ENCODE results near the gene JARID2.

JARID2 gene

GRCh38 chr6:15245361-15246216 is at the start of gene JARID2:
Gene JARID2, plus strand, starts transcription at chr6:15246069. Its CDS starts 471 bp downstream, at chr6:15246540.
- H3K4me3 ChIP-seq (ENCODE audit: low read depth in 1 of 2, low read length in 2 of 2) = peak within 1 kb of the TSS; percentile 94 to 95
- peaks cover 9% of the 10 kb centered on the region in 2 donors for H3K4me1 ChIP-seq (ENCODE audit: control insufficient read depth in 1 of 2, insufficient read depth in 2 of 2, low read length in 2 of 2)
- peak within 1 kb of the TSS; percentile 87 to 88 for H3K9ac ChIP-seq (ENCODE audit: low read depth in 1 of 2, low read length in 2 of 2)
- H3K36me3 ChIP-seq (ENCODE audit: control insufficient read depth in 1 of 2, insufficient read depth in 2 of 2, low read length in 2 of 2) = no peaks in the 10 kb centered on the region
- no peaks in the 10 kb centered on the region for H3K27me3 ChIP-seq (ENCODE audit: control insufficient read depth in 1 of 2, insufficient read depth in 2 of 2, low read length in 2 of 2)
- no peaks in the 10 kb centered on the region for H3K9me3 ChIP-seq (ENCODE audit: control insufficient read depth in 1 of 2, low read length in 2 of 2)
- H3K27ac ChIP-seq (ENCODE audit: low read depth, low read length) = peak within 1 kb of the TSS; percentile 95

GRCh38 chr6:15200087-15200486 is 45.8 kb upstream of the JARID2 start:
- H3K4me1 ChIP-seq (ENCODE audit: control insufficient read depth in 1 of 2, insufficient read depth in 2 of 2, low read length in 2 of 2) = no peaks in the 10 kb centered on the region
- H3K36me3 ChIP-seq (ENCODE audit: control insufficient read depth in 1 of 2, insufficient read depth in 2 of 2, low read length in 2 of 2) = no peaks in the 10 kb centered on the region
- no peak overlapping the region for H3K4me3 ChIP-seq (ENCODE audit: low read depth in 1 of 2, low read length in 2 of 2)
- H3K27ac ChIP-seq (ENCODE audit: low read depth, low read length) = no peak overlapping the region
- no peaks in the 10 kb centered on the region for H3K9me3 ChIP-seq (ENCODE audit: control insufficient read depth in 1 of 2, low read length in 2 of 2)
- no peak overlapping the region for H3K9ac ChIP-seq (ENCODE audit: low read depth in 1 of 2, low read length in 2 of 2)
- no peaks in the 10 kb centered on the region for H3K27me3 ChIP-seq (ENCODE audit: control insufficient read depth in 1 of 2, insufficient read depth in 2 of 2, low read length in 2 of 2)

GRCh38 chr6:15205321-15205720 is 40.5 kb upstream of the JARID2 start:
- no peak overlapping the region for H3K4me3 ChIP-seq (ENCODE audit: low read depth in 1 of 2, low read length in 2 of 2)
- no peaks in the 10 kb centered on the region for H3K36me3 ChIP-seq (ENCODE audit: control insufficient read depth in 1 of 2, insufficient read depth in 2 of 2, low read length in 2 of 2)
- H3K27me3 ChIP-seq (ENCODE audit: control insufficient read depth in 1 of 2, insufficient read depth in 2 of 2, low read length in 2 of 2) = no peaks in the 10 kb centered on the region
- H3K27ac ChIP-seq (ENCODE audit: low read depth, low read length) = no peak overlapping the region
- H3K9me3 ChIP-seq (ENCODE audit: control insufficient read depth in 1 of 2, low read length in 2 of 2) = no peaks in the 10 kb centered on the region
- H3K9ac ChIP-seq (ENCODE audit: low read depth in 1 of 2, low read length in 2 of 2) = no peak overlapping the region
- no peaks in the 10 kb centered on the region for H3K4me1 ChIP-seq (ENCODE audit: control insufficient read depth in 1 of 2, insufficient read depth in 2 of 2, low read length in 2 of 2)

GRCh38 chr6:15206887-15207286 is 39.0 kb upstream of the JARID2 start:
- H3K9ac ChIP-seq (ENCODE audit: low read depth in 1 of 2, low read length in 2 of 2) = no peak overlapping the region
- H3K9me3 ChIP-seq (ENCODE audit: control insufficient read depth in 1 of 2, low read length in 2 of 2) = no peaks in the 10 kb centered on the region
- H3K36me3 ChIP-seq (ENCODE audit: control insufficient read depth in 1 of 2, insufficient read depth in 2 of 2, low read length in 2 of 2) = no peaks in the 10 kb centered on the region
- no peaks in the 10 kb centered on the region for H3K27me3 ChIP-seq (ENCODE audit: control insufficient read depth in 1 of 2, insufficient read depth in 2 of 2, low read length in 2 of 2)
- no peak overlapping the region for H3K4me3 ChIP-seq (ENCODE audit: low read depth in 1 of 2, low read length in 2 of 2)
- no peak overlapping the region for H3K27ac ChIP-seq (ENCODE audit: low read depth, low read length)
- H3K4me1 ChIP-seq (ENCODE audit: control insufficient read depth in 1 of 2, insufficient read depth in 2 of 2, low read length in 2 of 2) = no peaks in the 10 kb centered on the region

GRCh38 chr6:15207923-15208322 is 37.9 kb upstream of the JARID2 start:
- H3K27me3 ChIP-seq (ENCODE audit: control insufficient read depth in 1 of 2, insufficient read depth in 2 of 2, low read length in 2 of 2) = no peaks in the 10 kb centered on the region
- no peaks in the 10 kb centered on the region for H3K4me1 ChIP-seq (ENCODE audit: control insufficient read depth in 1 of 2, insufficient read depth in 2 of 2, low read length in 2 of 2)
- no peak overlapping the region for H3K9ac ChIP-seq (ENCODE audit: low read depth in 1 of 2, low read length in 2 of 2)
- H3K4me3 ChIP-seq (ENCODE audit: low read depth in 1 of 2, low read length in 2 of 2) = no peak overlapping the region
- no peak overlapping the region for H3K27ac ChIP-seq (ENCODE audit: low read depth, low read length)
- H3K9me3 ChIP-seq (ENCODE audit: control insufficient read depth in 1 of 2, low read length in 2 of 2) = no peaks in the 10 kb centered on the region
- H3K36me3 ChIP-seq (ENCODE audit: control insufficient read depth in 1 of 2, insufficient read depth in 2 of 2, low read length in 2 of 2) = no peaks in the 10 kb centered on the region

GRCh38 chr6:15213838-15214400 is 31.9 kb upstream of the JARID2 start:
- Histone ChIP-seq H3K27me3 (ENCODE audit: control insufficient read depth in 1 of 2, insufficient read depth in 2 of 2, low read length in 2 of 2) (no peaks in the 10 kb centered on the region), H3K9ac (ENCODE audit: low read depth in 1 of 2, low read length in 2 of 2) (no peak overlapping the region), H3K27ac (ENCODE audit: low read depth, low read length) (no peak overlapping the region), H3K4me3 (ENCODE audit: low read depth in 1 of 2, low read length in 2 of 2) (no peak overlapping the region), H3K4me1 (ENCODE audit: control insufficient read depth in 1 of 2, insufficient read depth in 2 of 2, low read length in 2 of 2) (no peaks in the 10 kb centered on the region), H3K36me3 (ENCODE audit: control insufficient read depth in 1 of 2, insufficient read depth in 2 of 2, low read length in 2 of 2) (no peaks in the 10 kb centered on the region), H3K9me3 (ENCODE audit: control insufficient read depth in 1 of 2, low read length in 2 of 2) (no peaks in the 10 kb centered on the region)

GRCh38 chr6:15218401-15218800 is 27.5 kb upstream of the JARID2 start:
- Histone ChIP-seq H3K27me3 (ENCODE audit: control insufficient read depth in 1 of 2, insufficient read depth in 2 of 2, low read length in 2 of 2) (no peaks in the 10 kb centered on the region), H3K9me3 (ENCODE audit: control insufficient read depth in 1 of 2, low read length in 2 of 2) (no peaks in the 10 kb centered on the region), H3K9ac (ENCODE audit: low read depth in 1 of 2, low read length in 2 of 2) (no peak overlapping the region), H3K4me3 (ENCODE audit: low read depth in 1 of 2, low read length in 2 of 2) (no peak overlapping the region), H3K4me1 (ENCODE audit: control insufficient read depth in 1 of 2, insufficient read depth in 2 of 2, low read length in 2 of 2) (no peaks in the 10 kb centered on the region), H3K36me3 (ENCODE audit: control insufficient read depth in 1 of 2, insufficient read depth in 2 of 2, low read length in 2 of 2) (no peaks in the 10 kb centered on the region), H3K27ac (ENCODE audit: low read depth, low read length) (no peak overlapping the region)

GRCh38 chr6:15220062-15220461 is 25.8 kb upstream of the JARID2 start:
- Histone ChIP-seq H3K4me3 (ENCODE audit: low read depth in 1 of 2, low read length in 2 of 2) (no peak overlapping the region), H3K9me3 (ENCODE audit: control insufficient read depth in 1 of 2, low read length in 2 of 2) (no peaks in the 10 kb centered on the region), H3K4me1 (ENCODE audit: control insufficient read depth in 1 of 2, insufficient read depth in 2 of 2, low read length in 2 of 2) (no peaks in the 10 kb centered on the region), H3K27ac (ENCODE audit: low read depth, low read length) (no peak overlapping the region), H3K27me3 (ENCODE audit: control insufficient read depth in 1 of 2, insufficient read depth in 2 of 2, low read length in 2 of 2) (no peaks in the 10 kb centered on the region), H3K36me3 (ENCODE audit: control insufficient read depth in 1 of 2, insufficient read depth in 2 of 2, low read length in 2 of 2) (no peaks in the 10 kb centered on the region), H3K9ac (ENCODE audit: low read depth in 1 of 2, low read length in 2 of 2) (no peak overlapping the region)

DNA sequence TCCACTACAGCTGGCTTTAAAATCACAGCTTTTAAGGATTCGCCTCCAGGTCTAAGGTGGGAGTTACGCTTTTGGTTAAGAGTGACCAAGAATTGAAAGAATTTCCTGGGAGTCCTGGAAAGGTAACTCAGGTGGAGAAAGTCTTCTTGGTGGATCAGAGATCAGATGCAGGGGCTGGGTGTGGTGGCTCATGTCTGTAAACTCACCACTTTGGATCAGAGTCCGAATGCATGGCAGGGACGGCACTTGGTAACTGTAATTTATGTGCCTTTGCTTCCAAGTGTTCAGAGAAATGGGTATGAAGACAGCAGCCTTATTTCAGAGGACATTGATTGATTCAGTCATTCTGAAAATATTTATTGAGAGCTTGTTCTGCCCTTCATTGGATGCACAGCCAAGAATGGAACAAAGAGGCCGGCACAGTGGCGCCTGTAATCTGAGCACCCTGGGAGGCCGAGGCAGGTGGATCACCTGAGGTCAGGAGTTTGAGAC is 18.0 kb upstream of the JARID2 start:
- Histone ChIP-seq H3K4me1 (ENCODE audit: control insufficient read depth in 1 of 2, insufficient read depth in 2 of 2, low read length in 2 of 2) (no peaks in the 10 kb centered on the region), H3K4me3 (ENCODE audit: low read depth in 1 of 2, low read length in 2 of 2) (no peak overlapping the region), H3K9ac (ENCODE audit: low read depth in 1 of 2, low read length in 2 of 2) (no peak overlapping the region), H3K27me3 (ENCODE audit: control insufficient read depth in 1 of 2, insufficient read depth in 2 of 2, low read length in 2 of 2) (no peaks in the 10 kb centered on the region), H3K36me3 (ENCODE audit: control insufficient read depth in 1 of 2, insufficient read depth in 2 of 2, low read length in 2 of 2) (no peaks in the 10 kb centered on the region), H3K27ac (ENCODE audit: low read depth, low read length) (no peak overlapping the region), H3K9me3 (ENCODE audit: control insufficient read depth in 1 of 2, low read length in 2 of 2) (no peaks in the 10 kb centered on the region)

GRCh38 chr6:15230827-15231226 is 15.0 kb upstream of the JARID2 start:
- Histone ChIP-seq H3K9ac (ENCODE audit: low read depth in 1 of 2, low read length in 2 of 2) (no peak overlapping the region), H3K4me1 (ENCODE audit: control insufficient read depth in 1 of 2, insufficient read depth in 2 of 2, low read length in 2 of 2) (no peaks in the 10 kb centered on the region), H3K27me3 (ENCODE audit: control insufficient read depth in 1 of 2, insufficient read depth in 2 of 2, low read length in 2 of 2) (no peaks in the 10 kb centered on the region), H3K36me3 (ENCODE audit: control insufficient read depth in 1 of 2, insufficient read depth in 2 of 2, low read length in 2 of 2) (no peaks in the 10 kb centered on the region), H3K9me3 (ENCODE audit: control insufficient read depth in 1 of 2, low read length in 2 of 2) (no peaks in the 10 kb centered on the region), H3K27ac (ENCODE audit: low read depth, low read length) (no peak overlapping the region), H3K4me3 (ENCODE audit: low read depth in 1 of 2, low read length in 2 of 2) (no peak overlapping the region)

Measured in duodenal mucosa (tissue), 2 donors.